NCI-H510A (cell line): ENCODE results near the gene SOHLH1.

Source experiments
- DNase-seq: peaks from one replicate; lab custom pipeline; 2025; lab: John Stamatoyannopoulos, UW

SOHLH1 gene

DNA sequence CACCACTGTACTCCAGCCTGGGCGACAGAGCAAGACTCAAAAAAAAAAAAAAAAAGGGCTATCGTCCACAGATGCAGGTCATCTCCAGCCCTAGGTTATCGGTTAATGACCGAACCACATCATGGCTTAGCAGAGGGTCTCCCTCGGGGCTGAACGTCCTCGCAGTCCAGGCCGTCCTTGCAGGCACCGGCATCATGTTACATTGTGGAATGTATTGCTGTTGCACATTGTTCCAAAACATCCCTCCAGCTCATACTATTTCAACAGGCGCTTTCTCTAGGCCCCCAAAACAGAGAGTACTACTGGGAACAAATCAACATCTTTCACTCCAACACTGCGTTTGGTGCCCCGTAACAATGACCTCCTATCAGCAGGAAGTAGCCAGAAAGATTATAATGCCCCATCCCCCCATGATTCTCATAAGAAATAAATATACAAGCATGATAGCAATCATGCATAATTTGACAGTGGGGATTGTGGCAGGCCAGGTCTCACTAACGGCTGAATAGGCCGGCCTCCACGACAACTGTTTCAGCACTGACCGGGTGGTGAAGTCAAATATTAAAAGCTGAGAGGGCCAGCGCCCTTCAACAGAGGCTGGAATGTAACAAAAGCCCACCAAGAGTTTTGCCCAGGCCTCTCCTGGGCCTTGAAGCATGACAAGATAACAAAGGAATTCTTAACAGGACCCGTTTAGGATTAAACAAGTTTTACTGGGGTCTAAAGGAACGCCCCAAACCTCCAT is 37.3 kb downstream of the SOHLH1 start:
- no peak for DNase-seq

DNA sequence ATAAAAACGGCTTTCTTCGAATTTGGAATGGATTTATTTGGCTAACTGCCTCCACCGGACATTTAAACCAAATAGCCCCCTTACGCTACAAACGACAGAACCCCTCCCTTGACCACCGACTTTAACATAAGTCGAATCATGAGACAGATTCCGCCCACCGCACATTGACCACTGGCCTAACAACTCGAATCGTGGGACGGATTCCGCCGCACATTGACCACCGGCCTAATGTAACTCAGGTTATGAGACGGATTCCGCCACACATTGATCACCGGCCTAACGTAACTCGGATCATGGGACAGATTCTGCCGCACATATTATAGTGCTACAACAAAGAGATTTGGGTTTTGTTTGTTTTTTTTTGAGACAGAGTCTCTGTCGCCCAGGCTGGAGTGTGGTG is 38.9 kb downstream of the SOHLH1 start:
- no peak for DNase-seq

DNA sequence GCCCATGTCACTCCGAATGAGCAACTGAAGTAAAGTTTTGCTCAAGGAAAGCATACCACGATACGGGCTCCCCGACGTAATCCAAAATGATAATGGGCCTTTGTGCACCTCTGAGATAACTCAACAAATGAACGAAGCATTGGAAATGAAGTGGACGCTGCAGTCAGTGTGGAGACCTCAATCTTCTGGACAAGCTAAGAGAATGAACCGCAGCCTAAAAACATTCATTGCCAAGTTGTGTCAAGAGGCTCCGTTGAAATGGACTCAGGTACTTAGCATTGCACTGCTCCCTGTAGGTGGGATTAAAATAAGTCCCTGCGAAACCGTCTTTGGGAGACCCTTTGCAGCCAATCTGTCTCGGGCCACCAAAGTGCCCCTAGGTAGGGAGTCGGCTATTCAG is 40.0 kb downstream of the SOHLH1 start:
- no peak for DNase-seq

DNA sequence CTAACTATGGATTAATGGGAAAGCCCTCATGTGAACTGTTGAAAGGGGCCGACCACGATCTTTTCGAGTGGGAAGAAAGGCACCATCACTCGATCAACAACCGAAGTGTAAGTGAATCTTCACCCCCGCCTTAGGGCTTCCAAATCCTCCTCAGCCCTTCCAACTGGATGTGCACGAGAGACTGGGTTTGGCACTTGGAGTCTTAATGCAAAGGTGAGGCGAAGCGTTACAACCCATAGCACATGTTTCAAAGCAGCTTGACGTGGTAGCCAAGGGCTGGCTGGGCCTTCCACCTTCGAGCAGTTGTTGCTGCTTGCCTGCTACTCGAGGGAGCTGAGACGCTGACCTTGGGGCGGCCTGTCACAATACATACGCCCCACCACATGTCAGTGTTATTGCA is 41.9 kb downstream of the SOHLH1 start:
- DNase-seq = no peak

DNA sequence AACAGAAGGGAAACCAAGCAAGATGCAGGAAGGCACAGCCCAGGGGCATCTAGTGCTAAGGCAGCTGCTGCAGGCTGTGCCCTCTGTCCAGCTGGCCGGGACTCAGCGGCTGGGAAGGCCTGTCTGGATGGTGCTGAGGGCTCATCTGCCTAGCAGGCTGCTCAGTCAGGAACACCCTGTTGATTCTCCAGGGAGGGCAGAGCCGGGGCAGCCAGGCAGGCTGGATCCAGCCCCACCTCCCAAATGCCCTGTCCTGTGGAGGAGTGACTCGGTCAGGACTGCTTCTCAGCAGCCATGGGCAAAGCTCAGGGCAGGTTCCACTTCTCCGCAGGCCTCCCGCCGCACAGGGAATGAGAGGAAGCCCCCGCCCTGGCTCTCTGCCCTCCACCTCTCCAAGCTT is 44.0 kb downstream of the SOHLH1 start:
- no peak for DNase-seq

DNA sequence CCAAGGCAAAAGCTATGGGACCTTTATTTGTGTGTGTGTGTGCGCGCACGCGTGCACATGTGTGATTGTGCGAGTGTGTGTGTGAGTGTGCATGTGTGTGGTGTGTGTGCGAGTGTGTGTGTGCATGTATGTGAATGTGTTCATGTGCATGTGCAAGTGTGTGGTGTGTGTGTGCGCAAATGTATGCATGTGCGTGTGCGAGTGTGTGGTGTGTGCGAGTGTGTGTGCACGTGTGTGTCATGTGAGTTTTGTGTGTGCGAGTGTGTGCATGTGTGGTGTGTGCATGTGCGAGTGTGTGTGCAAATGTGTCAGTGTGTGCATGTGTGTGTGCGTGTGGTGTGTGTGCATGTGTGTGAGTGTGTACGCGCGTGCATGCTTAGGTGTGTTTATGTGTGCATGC is 48.9 kb downstream of the SOHLH1 start:
- DNase-seq = no peak

DNA sequence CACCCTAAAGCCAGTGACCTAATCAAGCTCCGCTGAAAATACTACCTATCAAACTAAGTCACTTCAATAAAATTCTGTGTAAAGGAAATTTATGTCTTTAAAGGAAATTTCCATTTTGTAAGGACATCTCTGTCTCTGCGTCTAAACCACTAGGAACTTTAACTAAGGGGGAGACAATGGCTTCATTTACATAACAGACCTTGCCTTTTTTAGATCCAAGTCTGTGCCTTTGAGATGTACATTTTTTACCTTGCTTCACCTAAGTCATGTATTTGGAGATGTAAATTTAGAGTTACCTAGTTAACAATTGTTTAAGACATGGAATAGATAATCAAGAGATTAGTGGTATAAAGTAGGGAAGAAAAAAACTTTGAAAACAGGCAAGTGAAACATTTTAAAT is 49.8 kb downstream of the SOHLH1 start:
- DNase-seq = no peak

DNA sequence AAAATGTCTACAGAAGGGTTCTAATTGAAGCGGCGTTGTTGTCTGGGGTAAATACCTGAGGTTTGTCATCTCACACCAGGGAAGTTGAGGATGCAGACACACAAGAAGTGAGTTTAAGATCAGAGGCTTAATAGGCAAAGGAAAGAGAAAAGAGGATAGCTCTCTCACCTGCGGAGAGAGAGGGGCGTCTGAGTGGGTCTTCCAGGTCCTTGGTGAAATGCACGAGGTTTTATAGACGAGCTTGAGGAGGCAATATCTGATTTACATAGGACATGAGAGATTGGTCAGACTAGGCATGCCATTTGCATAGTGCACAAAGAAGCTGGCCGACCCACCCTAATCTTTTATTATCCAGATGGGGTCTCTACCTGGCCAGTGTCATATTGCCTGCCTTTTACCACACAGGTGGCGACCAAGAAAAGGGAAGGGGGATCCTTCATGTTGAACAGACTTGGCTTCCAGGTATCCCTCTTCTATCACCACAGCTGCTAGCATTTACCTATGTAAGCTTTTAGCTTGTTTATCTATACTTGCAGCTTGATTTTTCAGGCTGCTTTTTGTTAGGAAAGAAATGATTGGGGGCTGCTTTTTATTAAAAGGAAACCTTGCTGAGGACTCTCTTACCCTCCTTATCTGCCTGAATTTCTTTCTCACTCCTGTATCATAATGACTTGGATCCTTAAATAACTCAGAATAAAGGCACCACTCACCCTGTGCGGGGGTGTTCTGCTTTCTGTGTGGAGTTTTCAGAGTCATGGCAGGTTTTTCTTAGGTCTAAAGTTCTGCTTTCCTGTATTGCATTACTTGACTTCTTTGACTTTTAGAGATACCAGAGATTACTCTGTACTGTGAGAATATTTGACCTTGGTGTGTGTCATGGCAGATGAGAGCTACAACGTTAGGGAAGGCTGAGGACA is 50.5 kb downstream of the SOHLH1 start:
- no peak for DNase-seq

DNA sequence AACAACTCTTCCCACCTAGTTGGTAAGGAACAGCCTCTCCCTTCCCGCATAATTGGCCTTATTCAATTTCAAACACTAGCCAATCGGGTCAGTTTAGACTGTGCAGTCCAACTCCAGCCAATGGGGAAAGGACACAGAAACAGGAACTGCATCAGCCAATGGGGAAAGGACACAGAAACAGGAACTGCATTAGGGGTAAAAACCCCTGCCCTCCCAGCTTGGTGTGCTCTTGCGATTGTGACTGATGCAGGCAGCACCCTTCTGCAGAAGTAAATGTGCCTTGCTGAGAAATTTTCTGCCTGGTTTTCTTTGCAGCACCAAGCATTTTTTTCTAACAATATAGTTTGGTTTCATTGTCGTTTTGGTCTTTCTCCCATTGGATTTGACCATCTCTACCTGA is 51.4 kb downstream of the SOHLH1 start:
- no peak for DNase-seq

DNA sequence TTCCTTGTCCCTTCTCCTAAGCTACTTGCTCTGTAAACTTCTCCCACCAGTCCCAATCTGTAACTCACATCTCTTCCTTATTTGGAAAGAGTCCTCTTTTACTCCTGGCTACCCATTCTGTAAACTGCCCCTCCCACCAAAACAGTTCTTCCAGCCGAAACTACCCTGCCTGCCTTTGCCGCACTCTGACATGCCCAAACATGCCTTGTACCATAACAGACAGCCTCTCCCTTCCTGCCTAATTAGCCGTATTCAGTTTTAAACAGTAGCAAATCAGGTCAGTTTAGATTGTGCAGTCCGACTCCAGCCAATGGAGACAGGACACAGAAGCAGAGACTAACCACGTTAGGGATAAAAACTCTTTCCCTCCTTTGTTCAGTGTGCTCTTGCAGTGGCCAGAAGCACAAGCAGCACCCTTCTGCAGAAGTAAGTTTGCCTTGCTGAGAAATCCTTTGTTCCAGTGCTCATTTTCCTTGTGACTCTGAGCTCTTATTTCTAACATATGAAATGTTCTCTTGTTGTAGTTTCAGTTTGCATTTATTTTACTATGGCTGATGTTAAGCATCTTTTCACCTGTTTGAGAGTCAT is 54.6 kb downstream of the SOHLH1 start:
- DNase-seq = no peak
